Stimulated activated CD8-positive, alpha-beta memory T cell treated with anti-CD3 and anti-CD28 coated beads, Interleukin-12 subunit alpha, Interleukin-12 subunit beta, amount 100 ng/mL, for 24 hours (primary cell): ENCODE results near the gene GADL1.

ENCODE experiments used
- DNase-seq: peaks from one replicate; pipeline ENCODE4 v3.0.0-alpha.2; 2020; ENCODE audit errors: extremely low read depth

Gene GADL1, protein sequence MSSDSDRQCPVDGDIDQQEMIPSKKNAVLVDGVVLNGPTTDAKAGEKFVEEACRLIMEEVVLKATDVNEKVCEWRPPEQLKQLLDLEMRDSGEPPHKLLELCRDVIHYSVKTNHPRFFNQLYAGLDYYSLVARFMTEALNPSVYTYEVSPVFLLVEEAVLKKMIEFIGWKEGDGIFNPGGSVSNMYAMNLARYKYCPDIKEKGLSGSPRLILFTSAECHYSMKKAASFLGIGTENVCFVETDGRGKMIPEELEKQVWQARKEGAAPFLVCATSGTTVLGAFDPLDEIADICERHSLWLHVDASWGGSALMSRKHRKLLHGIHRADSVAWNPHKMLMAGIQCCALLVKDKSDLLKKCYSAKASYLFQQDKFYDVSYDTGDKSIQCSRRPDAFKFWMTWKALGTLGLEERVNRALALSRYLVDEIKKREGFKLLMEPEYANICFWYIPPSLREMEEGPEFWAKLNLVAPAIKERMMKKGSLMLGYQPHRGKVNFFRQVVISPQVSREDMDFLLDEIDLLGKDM

DNA sequence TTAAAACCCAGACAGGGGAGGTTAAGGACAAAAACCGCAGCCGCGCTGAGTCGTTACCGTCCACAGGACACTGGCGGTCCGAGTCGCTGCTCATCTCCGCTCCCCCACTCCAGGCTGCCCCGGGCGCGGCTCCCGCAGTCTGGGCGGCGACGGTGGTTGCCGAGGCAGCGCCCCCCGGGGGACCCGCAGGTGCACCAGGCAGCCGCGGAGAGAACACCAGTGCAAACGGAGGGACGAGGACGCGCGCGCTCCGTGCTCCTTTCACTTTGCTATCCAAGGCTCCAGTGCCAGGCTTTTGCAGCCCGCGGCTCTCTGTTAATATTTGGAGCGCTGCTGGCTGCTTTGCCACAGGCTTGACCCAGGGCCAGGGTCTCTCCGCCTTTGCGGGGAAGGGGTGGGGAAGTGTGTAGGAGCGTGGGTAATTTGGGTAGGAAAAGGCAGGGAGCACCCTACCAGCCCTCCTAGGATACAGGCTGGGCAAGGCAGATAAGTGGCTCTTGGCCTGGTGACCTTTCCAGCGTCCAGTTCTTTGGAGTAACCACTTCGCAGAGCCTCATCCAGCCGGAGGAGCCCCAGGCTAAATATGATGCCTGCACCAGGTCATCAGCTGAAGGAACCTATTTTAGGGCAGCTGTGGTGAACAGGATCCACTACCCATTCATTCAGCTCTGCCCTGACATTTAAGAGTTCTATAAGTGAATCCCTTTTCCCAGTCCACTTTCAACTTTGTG lies at the start of gene GADL1:
Gene GADL1, minus strand, starts transcription at position 141 of the 731 bp plus-strand sequence. Its CDS starts 47 bp downstream, at position 94.
- DNase-seq = no peak

DNA sequence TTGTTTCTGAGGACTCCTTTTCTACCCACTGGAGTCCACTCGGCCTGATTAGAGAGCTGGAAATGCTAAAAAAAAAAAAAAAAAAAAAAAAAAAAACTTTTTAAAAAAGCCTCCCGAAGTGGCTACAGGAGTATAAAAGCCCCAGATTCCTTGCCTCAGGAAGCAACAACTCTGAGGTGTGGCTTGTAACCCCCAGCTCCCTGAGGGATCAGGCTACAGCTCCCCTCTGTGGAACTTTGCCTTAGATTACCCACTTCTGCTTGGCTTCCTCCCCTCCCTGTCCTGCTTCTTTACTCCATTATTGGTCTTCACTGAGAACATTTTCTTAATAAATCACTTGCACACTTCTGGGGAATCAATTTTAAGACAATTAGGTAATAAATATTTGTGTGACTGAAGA lies 49.7 kb upstream of the GADL1 start:
- DNase-seq = no peak

DNA sequence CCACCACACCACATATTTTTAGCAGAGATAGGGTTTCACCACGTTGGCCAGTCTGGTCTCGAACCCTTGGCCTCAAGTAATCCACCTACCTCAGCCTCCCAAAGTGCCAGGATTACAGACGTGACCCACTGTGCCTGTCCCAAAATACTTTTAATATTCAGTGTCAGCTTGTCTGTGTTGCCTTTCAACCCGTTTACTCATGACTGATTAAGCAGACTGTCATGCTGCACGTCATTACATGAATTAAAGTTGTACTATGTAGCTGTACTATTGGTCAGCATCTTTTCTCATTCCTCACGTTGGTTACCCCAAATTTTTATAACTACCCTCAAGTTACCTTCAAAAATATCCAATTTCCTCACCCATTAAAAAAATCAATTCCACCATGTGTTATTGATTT lies 48.7 kb upstream of the GADL1 start:
- DNase-seq = no peak

DNA sequence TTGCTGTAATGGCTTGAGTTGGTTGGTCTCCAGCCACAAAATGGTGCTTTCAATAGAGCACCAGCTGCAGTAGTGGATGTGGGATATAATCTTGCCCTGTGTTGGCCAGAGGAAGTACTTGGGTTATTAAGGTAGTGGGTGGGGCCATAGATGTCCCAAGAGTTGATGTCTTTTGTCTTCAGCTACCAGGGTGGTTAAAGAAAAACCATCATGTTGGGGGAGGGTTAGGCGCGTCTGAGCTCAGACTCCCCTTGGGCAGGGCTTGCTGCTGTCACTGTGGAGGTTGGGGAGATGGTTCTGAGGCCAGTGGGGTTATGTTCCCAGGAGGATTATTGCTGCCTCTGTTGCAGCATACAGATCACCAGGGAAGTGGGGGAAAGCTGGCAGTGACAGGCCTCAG lies 46.9 kb upstream of the GADL1 start:
- no peak for DNase-seq

DNA sequence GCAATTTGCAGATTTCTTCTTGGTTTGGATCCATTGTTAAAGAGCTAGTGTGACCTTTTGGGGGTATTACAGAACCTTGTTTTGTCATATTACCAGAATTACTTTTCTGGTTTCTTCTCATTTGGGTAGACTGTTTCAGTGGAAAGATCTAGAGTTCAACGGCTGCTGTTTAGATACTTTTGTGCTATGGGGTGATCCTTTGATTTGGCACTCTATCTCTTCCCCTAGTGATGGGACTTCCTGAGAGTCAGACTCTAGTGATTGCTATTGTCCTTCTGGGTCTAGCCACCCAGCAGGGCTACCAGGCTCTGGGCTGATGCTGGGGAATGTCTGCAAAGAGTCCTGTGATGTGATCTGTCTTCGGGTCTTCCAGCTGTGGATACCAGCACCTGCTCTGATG lies 46.3 kb upstream of the GADL1 start:
- DNase-seq = no peak

DNA sequence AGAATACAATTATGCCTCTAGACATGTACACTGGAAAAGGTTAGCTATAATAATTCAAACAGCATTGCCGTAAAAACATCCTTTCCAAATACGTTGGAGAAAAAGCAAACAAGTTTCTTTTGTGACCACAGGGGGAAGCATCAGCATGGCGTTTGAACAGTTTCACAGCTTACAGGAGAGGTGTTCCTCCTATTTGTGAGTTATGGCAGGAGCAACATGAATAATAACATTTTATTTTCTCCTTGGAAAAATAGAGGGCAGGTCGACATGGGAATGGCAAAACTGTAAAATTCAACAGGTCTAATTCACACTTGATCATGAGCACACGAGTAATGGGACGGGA lies 39.7 kb upstream of the GADL1 start:
- DNase-seq = no peak

DNA sequence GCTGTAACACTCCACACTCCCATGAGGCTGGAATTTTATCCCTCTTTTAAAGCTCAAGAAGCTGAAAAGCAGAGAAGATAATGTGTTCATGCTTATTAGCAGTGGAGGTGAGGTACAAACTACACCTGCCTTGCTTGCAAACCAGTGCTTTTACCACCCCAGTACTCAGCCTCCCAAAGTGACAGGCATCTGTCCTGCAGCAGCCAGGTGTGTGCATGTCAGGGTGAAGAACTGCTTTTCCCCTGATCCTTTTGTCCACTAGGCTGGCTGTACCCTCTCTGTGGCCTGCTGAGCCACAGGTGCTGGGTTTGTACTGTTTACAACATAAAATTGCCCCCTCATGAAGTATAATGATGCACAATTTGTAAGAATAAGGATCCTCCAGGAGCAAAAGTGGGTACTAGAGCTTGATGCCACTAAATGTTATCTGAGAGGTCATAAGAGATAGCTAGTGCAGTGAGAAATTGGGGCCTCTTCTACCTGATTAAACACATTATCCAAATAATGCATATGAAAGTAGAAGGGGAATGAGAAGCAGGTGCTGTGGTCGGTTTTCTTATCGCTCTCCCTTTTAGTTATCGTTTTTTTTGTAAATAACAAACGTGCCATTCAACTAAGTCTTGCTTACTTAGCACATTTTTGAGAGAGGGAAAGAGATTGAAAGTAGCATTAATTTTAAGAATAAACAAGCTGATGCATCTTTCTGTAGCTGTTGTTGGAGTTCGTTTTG lies 39.2 kb upstream of the GADL1 start:
- DNase-seq = no peak

DNA sequence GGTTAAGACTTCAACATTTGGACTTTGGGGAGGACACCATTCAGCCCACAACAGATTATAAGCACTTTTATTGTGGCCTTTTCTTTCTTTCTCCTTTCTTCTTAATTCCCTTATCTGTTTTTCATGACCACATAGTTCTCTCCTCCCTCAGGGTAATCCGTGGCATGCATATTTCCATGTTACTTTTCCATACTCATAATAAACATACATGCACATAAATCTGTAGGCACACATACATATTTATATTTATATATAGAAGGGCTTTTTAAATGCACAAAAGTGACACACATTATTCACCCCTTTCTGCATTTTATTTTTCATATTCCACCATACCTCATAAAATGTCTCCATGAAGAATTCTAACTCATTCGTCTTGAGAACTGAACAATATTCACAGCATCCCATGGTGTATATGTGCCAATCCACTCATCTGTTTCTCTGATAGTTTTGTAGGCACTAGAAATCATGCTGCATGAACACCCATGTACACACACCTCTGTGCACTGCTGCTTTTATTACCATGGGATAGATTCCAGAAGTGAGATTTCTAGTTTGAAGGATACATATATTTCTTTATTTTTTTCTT lies 38.1 kb upstream of the GADL1 start:
- DNase-seq = no peak

DNA sequence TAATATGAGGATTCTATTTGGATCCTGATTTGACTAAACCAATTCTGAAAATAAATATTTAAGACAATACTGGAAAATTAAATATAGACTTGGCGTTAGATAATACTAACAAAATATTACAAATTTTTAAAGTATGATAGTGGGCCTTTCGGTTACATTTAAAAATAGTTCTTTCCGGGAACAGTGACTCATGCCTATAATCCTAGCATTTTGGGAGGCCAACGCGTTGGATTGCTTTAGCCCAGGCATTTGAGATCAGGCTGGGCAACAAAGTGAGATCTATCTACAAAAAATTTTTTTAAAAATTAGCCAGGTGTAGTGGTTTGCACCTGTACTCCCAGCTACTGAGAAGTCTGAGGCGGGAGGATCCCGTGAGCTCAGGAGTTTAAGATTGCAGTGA lies 30.3 kb upstream of the GADL1 start:
- DNase-seq = no peak

DNA sequence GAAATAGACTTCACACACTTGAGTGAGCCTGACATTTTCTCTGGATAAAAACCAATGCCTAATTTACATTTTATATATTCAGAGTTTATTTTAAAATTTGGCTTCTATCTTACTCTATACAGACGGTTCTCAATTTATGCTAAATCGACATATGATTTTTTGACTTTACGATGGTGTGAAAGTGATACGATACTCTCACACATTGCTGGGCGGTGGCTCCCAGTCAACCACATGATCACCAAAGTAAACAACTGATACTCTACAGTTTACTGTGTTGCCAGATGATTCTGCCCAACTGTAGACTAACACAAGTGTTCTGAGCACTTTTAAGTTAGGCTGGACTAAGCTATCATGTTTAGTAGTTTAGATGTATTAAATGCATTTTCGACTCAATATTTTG lies 25.1 kb upstream of the GADL1 start:
- no peak for DNase-seq

DNA sequence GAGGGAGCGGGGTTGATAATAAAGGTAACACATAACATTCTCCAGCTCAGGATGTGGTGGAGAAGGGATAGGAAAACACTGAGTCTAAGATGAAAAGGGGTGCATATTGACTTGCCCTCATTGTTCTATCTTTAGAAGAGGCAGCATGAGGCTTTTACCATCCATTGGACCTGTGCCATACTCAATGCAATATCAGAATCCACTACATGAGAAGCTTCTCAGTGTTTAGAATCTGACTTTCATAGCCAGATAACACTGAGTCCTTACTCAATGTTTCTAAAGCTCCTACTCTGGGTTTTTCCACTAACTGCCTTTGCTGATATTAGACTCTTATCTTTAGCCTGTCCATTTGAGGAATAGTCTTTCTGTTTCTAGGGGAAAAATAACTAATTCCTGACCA lies 24.3 kb upstream of the GADL1 start:
- no peak for DNase-seq

DNA sequence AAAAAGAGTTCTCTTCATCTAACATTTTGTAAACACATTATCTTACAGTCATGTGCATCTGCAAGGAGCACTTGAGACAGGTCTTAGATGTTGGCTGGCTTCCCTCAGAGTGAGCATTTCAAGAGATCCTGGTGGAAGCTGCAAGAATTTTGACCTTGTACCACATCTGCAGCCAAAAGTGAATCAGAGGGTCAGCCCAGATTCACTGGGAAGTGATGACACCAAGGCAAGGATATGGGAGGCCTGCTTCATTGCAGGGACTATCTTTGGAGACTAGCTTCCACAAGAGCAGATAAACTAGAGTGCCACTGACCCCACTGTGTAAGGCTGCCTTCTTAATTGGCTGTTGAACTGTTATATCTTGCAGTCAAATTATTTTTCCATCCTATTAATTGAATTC lies 21.3 kb upstream of the GADL1 start:
- DNase-seq = no peak

DNA sequence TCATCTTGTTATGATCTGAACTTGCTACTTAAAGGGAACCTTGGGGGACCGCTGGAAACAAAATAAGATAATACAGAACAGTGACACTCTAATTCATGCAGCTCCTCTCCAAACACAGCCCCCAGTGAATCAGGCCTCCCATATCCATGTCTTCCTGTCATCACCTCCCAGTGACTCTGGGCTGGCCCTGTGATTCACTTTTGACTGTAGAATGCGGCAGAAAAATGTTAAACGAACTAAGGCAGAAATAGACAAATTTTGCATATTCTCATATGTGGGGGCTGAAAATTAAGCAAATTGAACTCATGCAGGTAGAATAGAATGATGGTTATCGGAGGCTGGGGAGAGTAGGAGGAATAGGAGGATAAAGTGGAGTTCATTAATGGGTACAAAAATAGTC lies 20.2 kb upstream of the GADL1 start:
- DNase-seq = no peak

DNA sequence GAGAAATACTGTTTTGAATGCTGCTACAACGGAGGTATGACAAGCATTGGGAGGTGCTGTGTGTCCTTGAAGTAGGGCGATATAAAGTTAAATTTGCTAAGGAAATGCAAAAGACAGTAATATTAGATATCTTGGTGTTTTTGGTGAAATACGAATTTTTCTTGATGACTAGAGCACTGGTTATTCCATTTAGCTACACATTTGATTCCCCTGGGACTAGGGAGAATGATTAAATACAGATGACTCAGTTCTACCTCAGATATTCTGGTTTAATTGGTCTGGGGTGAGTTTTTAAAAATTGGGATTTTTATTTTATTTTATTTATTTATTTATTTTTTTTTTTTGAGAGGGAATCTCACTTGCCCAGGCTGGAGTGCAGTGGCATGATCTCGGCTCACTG lies 18.7 kb upstream of the GADL1 start:
- DNase-seq = no peak

DNA sequence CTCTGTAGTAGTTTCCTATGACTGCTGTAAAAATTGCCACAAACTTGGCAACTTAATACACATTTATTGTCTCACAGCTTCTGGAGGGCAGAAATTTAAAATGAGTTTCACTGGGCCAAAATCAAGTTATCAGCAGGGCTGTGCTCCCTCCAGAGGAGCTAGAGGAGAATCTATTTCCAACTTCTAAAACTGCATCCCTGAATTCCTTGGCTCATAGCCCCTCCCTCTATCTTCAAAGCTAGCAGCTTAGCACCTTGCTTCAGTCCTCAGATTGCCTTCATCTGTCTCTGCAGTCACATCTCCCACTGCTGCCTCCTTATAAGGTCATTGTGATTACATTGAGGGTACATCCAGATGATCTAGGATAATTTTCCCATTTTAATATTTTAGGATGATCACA lies 17.8 kb upstream of the GADL1 start:
- no peak for DNase-seq

DNA sequence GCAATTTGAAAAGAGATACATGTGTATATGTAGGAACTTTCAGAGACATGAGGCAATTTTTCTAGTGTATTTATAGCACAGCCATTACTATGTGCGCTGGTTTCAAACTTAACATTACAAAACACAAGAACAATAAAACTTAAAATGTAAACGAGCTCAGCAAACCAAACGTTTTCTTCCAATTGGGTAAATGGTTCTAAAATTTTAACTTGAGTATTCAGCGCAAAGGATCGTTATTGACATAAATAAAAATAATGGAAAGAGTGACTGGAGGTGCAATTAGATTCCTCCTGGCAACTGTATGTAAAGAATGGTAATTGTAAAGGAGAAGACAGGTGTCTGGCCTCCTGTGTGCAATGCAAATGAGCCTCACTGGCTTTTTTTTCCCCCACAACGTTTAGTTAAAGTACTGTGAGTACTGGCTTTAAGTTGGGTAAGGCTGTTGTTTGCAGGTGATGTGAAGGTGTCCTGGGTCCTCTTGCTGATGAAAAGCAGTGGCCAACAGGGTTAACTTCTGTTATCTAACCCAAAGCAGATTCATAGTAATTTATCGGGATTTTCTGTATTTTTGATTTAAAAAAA lies 14.1 kb upstream of the GADL1 start:
- no peak for DNase-seq

DNA sequence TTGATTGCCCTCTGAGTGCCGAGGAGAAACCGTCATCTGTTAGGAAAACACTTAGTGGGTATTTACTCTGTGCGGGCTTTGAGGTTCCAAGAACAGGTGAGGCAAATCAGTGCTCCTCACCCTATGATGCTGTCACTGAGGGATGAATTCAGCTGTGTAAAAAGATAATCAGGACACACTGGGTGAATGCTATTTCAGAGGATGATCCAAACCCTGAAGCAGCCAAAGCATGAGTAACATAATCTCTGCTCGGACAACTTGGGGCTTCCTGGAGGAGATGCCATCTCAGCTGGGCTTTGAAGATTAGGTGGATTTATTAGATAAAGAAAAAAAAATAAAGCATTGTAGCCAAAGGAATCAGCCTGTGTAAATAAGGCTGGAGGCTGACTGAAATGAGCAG lies 10.5 kb upstream of the GADL1 start:
- no peak for DNase-seq

DNA sequence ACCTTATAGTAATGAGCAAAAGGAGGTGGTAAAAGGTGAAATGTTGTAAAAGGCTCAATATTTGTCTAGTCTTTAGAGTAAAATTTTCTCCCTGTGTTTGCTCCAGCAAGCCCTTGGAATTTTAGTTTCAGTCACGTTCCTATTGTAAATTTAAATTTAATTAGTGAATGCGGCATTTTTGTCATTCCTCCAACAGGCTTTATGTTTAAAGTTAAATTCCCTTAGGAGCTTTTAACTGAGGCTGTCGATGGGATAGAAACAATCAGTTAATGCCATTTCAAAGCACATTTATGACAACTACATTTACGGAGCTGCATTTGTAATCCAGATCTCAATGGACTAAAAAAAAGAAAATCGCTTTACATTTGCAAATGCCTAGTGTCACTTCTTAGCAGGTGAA lies 868 bp upstream of the GADL1 start:
- DNase-seq = no peak

DNA sequence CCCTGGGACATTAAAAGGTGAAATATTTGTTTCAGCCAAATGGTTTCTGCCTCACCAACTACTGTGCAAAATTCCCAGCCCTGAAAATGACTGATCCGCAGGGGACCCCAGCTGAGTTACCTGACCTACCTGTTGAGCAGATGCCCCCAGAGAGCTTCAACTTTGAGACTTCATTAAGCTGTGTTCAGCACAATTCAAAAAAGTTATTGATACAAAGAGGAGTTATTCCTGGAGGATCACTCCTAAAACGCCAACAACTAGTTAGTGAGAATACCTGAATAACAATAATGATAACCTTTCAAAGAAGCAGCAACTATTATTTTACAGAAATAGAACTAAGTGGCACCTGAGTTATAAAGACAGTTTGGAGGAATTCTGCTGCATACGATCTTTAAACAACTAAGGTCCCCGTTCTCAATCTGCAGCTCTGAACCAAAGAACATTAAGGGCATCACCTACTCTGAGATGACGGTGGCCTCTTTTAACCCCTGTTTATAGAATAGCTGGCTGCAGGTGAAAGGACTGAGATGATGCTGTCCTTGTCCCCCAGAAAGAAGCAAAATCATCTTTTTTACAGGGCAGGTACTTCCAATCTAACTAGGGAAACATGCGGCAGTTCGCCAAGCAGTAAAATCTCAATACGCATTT lies 659 bp downstream of the GADL1 start:
- DNase-seq = no peak

DNA sequence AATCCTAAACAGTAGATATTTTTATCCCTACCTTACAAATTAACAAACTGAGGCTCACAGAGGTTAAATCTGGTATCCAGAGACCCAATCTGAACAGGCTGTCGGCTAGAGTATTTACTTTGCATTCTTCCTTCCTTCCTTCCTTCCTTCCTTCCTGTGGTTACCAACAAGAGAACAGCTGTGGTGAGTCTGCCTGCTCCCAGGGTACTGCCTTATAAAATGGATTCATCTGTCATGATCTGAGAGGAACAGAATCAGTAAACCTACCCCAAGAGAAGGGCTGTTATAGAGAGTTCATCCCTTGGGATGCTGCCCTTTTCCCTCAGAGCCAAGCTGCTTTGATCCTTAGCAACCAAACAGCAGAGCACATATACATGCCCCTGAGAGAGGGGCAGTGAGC lies 3.6 kb downstream of the GADL1 start:
- DNase-seq = no peak

DNA sequence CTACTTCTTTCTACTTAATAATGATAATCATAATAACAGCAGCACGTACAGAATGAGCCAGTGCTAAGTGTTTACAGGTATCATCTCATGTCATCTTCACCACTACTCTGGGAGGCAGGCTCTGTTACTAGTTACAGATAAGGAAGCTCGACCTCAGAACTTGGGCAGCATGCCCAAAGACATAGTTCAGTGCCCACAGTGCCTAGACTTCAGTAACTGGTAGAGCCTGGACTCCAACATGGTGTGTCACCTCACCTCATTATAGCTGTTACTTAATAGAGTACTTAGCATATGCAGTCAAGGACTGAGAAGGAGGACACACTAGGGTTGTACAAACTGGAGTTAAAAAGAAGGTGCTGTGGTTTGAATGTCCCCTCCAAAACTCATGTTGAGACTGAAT lies 7.6 kb downstream of the GADL1 start:
- no peak for DNase-seq
